GM12878 (cell line): ENCODE results near the gene NCMAP. TPM values are rescaled to one million over a fixed set of nuclear protein-coding genes. Genes with fewer than 3 reads are reported as not detected.

Experiments used
- GABPA ChIP-seq: IDR thresholded peaks from 2 replicates; pipeline ENCODE4 v1.6.1; 2014; ENCODE audit warnings: antibody characterized with exemption, low read depth, mild to moderate bottlenecking, inconsistent platforms
- IKZF1 ChIP-seq: fragments of 450-650 bp; conservative IDR thresholded peaks from 2 replicates; pipeline ENCODE4 v1.6.1; 2017; ENCODE audit warnings: antibody characterized with exemption, mild to moderate bottlenecking
- KAT2A ChIP-seq: conservative IDR thresholded peaks from 2 replicates; pipeline ENCODE4 v1.6.1; 2011; ENCODE audit warnings: low read depth, low read length; ENCODE audit not compliant: control insufficient read depth
- LARP7 ChIP-seq: fragments of 450-650 bp; IDR thresholded peaks from 2 replicates; pipeline ENCODE4 v1.6.1; 2017; ENCODE audit warnings: mild to moderate bottlenecking
- MEF2B ChIP-seq: fragments of 450-650 bp; IDR thresholded peaks from 2 replicates; pipeline ENCODE4 v1.6.1; 2018; ENCODE audit warnings: mild to moderate bottlenecking, moderate library complexity; ENCODE audit not compliant: partially characterized antibody, poor library complexity, severe bottlenecking
- MYC ChIP-seq: IDR thresholded peaks from 2 replicates; pipeline ENCODE4 v1.6.1; 2011; ENCODE audit warnings: mild to moderate bottlenecking, low read length, moderate library complexity, inconsistent platforms; ENCODE audit not compliant: insufficient read depth, insufficient replicate concordance, insufficient read length, severe bottlenecking
- SRF ChIP-seq, 2 experiments: IDR thresholded peaks; 2 replicates each; pipeline ENCODE4 v1.6.1; 2011; ENCODE audit warnings: low read depth in 2 of 2, low read length in 2 of 2, mild to moderate bottlenecking in 1 of 2, moderate library complexity in 1 of 2
- TAF1 ChIP-seq: IDR thresholded peaks from 2 replicates; pipeline ENCODE4 v1.6.1; 2011; ENCODE audit warnings: mild to moderate bottlenecking, low read depth, low read length, borderline replicate concordance
- USF1 ChIP-seq: IDR thresholded peaks from 2 replicates; pipeline ENCODE4 v1.6.1; 2011; ENCODE audit warnings: borderline replicate concordance, low read depth, mild to moderate bottlenecking, moderate library complexity, mixed read lengths, low read length; ENCODE audit not compliant: insufficient read depth; ENCODE audit errors: extremely low read length
- ZZZ3 ChIP-seq: IDR thresholded peaks from 2 replicates; pipeline ENCODE4 v1.6.1; 2011; ENCODE audit warnings: low read depth; ENCODE audit not compliant: control insufficient read depth, insufficient read length
- polyA plus RNA-seq, 11 experiments: library from polyadenylated mRNA; depleted of rRNA in 4 of 11; unstranded in 6 of 11; stranded (reverse) in 5 of 11; fragments of >200 nt; fragmentation: Nextera tagmentation in 4 of 11; fragmentation: Illumina TruSeq in 1 of 11; extraction: Ambion mirVana in 4 of 11; extraction: Trizol in 1 of 11; gene quantifications; 1 replicate in 1 of 11; 2 replicates in 10 of 11; pipeline versions ENCODE4 v1.2.1 to v1.2.3, GENCODE V29; 2011 to 2016; ENCODE audit warnings: inconsistent platforms in 2 of 11, missing spikeins in 2 of 11, low read depth in 1 of 11
- total RNA-seq, 4 experiments: library from RNA; depleted of rRNA in 3 of 4; stranded (reverse); fragments of >200 nt in 3 of 4; fragmentation: Illumina TruSeq in 1 of 4; extraction: Trizol in 1 of 4; gene quantifications; 2 replicates each; pipeline versions ENCODE4 v1.2.1 to v1.2.3, GENCODE V29; 2013 to 2021
- TF ChIP-seq, protein P1 (sequence below): fragments of 150-350 bp; IDR thresholded peaks from 2 replicates; pipeline ENCODE4 v1.6.1; 2014; ENCODE audit warnings: mild to moderate bottlenecking, low read depth, low read length
- TF ChIP-seq, protein P2 (sequence below): IDR thresholded peaks from 2 replicates; pipeline ENCODE4 v1.6.1; 2012; ENCODE audit warnings: low read depth, low read length, improper control_type of control experiment
- TF ChIP-seq, protein P3 (sequence below): fragments of 450-650 bp; IDR thresholded peaks from 2 replicates; pipeline ENCODE4 v1.6.1; 2018; ENCODE audit warnings: mild to moderate bottlenecking, low read depth, moderate library complexity; ENCODE audit not compliant: partially characterized antibody
- TF ChIP-seq, protein P4 (sequence below): IDR thresholded peaks from 2 replicates; pipeline ENCODE4 v1.6.1; 2012; ENCODE audit warnings: mild to moderate bottlenecking, low read depth, low read length
- TF ChIP-seq, protein P5 (sequence below): fragments of 450-650 bp; conservative IDR thresholded peaks from 2 replicates; pipeline ENCODE4 v1.6.1; 2017; ENCODE audit warnings: mild to moderate bottlenecking, moderate library complexity

Gene NCMAP
- total and polyA plus RNA-seq, 10 of the 15 experiments (the other 5 are each of a cell fraction or from before 2014, with no cell fraction given): not detected

DNA sequence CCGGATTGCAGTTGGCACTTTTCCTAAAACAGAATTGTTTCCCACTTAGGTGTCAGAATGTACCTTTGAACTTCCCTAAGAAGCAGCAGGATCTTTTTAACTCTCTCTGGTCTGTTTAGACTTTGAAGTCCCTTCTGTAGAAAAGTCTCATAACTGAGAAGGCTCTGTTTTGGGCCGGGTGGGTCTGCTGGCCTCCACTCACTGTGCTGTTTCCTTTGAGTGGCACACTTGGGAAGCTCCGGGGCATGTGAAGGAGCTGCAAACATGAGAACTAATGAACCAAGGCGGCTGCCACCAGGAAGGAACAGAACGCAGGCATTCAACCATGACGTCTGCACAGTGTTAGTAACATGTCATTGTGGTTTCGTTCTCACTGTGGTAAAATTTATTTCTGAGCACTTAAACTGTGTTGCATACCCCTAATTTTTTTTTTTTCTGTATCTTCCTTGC is 19.5 kb upstream of the NCMAP start (continued):
- TF ChIP-seq, protein P1, sequence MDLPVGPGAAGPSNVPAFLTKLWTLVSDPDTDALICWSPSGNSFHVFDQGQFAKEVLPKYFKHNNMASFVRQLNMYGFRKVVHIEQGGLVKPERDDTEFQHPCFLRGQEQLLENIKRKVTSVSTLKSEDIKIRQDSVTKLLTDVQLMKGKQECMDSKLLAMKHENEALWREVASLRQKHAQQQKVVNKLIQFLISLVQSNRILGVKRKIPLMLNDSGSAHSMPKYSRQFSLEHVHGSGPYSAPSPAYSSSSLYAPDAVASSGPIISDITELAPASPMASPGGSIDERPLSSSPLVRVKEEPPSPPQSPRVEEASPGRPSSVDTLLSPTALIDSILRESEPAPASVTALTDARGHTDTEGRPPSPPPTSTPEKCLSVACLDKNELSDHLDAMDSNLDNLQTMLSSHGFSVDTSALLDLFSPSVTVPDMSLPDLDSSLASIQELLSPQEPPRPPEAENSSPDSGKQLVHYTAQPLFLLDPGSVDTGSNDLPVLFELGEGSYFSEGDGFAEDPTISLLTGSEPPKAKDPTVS: no peak
- TF ChIP-seq, protein P2, sequence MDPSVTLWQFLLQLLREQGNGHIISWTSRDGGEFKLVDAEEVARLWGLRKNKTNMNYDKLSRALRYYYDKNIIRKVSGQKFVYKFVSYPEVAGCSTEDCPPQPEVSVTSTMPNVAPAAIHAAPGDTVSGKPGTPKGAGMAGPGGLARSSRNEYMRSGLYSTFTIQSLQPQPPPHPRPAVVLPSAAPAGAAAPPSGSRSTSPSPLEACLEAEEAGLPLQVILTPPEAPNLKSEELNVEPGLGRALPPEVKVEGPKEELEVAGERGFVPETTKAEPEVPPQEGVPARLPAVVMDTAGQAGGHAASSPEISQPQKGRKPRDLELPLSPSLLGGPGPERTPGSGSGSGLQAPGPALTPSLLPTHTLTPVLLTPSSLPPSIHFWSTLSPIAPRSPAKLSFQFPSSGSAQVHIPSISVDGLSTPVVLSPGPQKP: no peak
- TF ChIP-seq MYC: no peak
- no peak for TF ChIP-seq KAT2A
- TF ChIP-seq USF1: no peak
- TF ChIP-seq, protein P3, sequence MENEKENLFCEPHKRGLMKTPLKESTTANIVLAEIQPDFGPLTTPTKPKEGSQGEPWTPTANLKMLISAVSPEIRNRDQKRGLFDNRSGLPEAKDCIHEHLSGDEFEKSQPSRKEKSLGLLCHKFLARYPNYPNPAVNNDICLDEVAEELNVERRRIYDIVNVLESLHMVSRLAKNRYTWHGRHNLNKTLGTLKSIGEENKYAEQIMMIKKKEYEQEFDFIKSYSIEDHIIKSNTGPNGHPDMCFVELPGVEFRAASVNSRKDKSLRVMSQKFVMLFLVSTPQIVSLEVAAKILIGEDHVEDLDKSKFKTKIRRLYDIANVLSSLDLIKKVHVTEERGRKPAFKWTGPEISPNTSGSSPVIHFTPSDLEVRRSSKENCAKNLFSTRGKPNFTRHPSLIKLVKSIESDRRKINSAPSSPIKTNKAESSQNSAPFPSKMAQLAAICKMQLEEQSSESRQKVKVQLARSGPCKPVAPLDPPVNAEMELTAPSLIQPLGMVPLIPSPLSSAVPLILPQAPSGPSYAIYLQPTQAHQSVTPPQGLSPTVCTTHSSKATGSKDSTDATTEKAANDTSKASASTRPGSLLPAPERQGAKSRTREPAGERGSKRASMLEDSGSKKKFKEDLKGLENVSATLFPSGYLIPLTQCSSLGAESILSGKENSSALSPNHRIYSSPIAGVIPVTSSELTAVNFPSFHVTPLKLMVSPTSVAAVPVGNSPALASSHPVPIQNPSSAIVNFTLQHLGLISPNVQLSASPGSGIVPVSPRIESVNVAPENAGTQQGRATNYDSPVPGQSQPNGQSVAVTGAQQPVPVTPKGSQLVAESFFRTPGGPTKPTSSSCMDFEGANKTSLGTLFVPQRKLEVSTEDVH: no peak
- TF ChIP-seq SRF (IDR thresholded peaks at IDR 0.05; ENCODE audit: low read depth in 2 of 2, low read length in 2 of 2): 0 out of 4 replicates have a peak, but pooled peaks of 1 of the 2 experiments have one; percentile 9
- TF ChIP-seq LARP7: no peak
- TF ChIP-seq, protein P4, sequence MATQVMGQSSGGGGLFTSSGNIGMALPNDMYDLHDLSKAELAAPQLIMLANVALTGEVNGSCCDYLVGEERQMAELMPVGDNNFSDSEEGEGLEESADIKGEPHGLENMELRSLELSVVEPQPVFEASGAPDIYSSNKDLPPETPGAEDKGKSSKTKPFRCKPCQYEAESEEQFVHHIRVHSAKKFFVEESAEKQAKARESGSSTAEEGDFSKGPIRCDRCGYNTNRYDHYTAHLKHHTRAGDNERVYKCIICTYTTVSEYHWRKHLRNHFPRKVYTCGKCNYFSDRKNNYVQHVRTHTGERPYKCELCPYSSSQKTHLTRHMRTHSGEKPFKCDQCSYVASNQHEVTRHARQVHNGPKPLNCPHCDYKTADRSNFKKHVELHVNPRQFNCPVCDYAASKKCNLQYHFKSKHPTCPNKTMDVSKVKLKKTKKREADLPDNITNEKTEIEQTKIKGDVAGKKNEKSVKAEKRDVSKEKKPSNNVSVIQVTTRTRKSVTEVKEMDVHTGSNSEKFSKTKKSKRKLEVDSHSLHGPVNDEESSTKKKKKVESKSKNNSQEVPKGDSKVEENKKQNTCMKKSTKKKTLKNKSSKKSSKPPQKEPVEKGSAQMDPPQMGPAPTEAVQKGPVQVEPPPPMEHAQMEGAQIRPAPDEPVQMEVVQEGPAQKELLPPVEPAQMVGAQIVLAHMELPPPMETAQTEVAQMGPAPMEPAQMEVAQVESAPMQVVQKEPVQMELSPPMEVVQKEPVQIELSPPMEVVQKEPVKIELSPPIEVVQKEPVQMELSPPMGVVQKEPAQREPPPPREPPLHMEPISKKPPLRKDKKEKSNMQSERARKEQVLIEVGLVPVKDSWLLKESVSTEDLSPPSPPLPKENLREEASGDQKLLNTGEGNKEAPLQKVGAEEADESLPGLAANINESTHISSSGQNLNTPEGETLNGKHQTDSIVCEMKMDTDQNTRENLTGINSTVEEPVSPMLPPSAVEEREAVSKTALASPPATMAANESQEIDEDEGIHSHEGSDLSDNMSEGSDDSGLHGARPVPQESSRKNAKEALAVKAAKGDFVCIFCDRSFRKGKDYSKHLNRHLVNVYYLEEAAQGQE: no peak
- no peak for TF ChIP-seq ZZZ3
- TF ChIP-seq IKZF1: peak; percentile 68
- no peak for TF ChIP-seq TAF1
- TF ChIP-seq MEF2B: peak; percentile 62
- TF ChIP-seq, protein P5, sequence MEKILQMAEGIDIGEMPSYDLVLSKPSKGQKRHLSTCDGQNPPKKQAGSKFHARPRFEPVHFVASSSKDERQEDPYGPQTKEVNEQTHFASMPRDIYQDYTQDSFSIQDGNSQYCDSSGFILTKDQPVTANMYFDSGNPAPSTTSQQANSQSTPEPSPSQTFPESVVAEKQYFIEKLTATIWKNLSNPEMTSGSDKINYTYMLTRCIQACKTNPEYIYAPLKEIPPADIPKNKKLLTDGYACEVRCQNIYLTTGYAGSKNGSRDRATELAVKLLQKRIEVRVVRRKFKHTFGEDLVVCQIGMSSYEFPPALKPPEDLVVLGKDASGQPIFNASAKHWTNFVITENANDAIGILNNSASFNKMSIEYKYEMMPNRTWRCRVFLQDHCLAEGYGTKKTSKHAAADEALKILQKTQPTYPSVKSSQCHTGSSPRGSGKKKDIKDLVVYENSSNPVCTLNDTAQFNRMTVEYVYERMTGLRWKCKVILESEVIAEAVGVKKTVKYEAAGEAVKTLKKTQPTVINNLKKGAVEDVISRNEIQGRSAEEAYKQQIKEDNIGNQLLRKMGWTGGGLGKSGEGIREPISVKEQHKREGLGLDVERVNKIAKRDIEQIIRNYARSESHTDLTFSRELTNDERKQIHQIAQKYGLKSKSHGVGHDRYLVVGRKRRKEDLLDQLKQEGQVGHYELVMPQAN: no peak
- no peak for TF ChIP-seq GABPA
